Cerebellar nuclear complex (tissue), 1 donor: ENCODE measurements around the gene ROBO2.

ENCODE experiments used
- DNase-seq, 2 experiments: peaks; one replicate each; lab custom pipeline; 2025; lab: John Stamatoyannopoulos, UW

The ROBO2 gene

GRCh38 chr3:77686560-77686959 is 646.7 kb downstream of the ROBO2 start:
- no peak for DNase-seq

- DNase-seq: no peak
Observed at GRCh38 chr3:77687545-77687944, 647.6 kb downstream of the ROBO2 start.

- no peak for DNase-seq
Observed at GRCh38 chr3:77690284-77690845, 650.5 kb downstream of the ROBO2 start.

DNA sequence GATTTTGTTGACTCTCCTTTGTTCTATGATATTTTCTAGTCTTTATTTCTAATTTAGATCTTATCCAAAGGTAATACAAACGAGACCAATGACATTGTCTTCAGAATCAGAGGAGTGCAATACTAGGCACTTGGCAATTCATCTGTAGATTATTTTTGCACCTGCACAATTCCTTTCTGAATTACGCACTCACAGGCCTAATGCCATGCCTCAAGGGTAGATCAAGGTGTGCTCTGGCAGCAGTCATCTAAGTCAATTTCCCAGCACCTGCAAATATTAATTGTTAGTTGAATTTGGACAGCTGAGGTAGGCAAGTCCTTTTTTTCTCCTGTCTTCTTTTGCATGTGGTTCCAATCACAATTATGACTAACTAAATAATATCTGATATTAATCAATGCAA is 653.2 kb downstream of the ROBO2 start:
- DNase-seq: no peak

- DNase-seq: no peak
Observed at GRCh38 chr3:77699125-77699691, 659.3 kb downstream of the ROBO2 start.
